Esophagus squamous epithelium (tissue), 4 donors: ENCODE data around the gene RGR.
A peak's percentile ranks its signal among the peaks of the same experiment; 100 is the strongest.

Experiments
- CTCF ChIP-seq, 6 experiments: fragments of 450-650 bp in 4 of 6; fragments of 200-600 bp in 2 of 6; sonication (generic) in 2 of 6; IDR thresholded peaks; one replicate each; pipeline ENCODE4 v1.5.1; 2016 to 2019; ENCODE audit warnings: antibody characterized with exemption in 6 of 6, mild to moderate bottlenecking in 4 of 6, moderate library complexity in 4 of 6
- POLR2A ChIP-seq, 4 donors: fragments of 450-650 bp; IDR thresholded peaks; one replicate each; pipeline ENCODE4 v1.6.1; 2017; ENCODE audit warnings: antibody characterized with exemption in 4 of 4, mild to moderate bottlenecking in 4 of 4, moderate library complexity in 3 of 4

DNA sequence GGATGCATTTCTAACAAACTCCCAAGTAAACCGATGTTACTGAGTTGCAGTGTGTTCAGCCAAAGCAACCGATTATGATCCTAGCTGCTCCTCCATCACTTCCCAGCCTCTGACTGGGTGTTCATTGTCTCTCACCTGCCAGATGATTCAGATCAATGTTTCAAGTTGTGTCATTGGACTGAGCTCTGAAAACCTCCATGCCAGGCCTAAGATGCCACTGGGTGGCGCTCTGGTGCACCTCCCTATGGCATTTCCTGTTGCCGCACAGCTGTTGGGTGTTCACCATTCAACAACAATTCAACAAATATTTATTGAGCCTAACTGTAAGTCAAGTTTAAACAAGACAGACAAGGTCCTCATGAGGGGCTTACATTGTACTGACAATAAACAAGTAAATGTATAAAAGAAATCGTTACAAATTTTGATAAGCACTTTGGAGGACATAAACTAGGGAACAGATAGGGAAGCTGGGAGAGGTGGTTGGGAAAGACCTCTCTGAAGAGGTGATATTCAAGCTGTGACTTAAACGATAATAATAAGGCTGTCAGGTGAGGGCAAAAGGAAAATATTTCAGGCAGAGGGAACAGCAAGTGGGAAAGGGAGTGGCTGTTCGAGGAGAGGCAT, 22.8 kb downstream of the RGR start:
- peak in 5 of 6 experiments; percentile 8 to 63 (median 30) for TF ChIP-seq CTCF (IDR thresholded peaks at IDR 0.05)
- TF ChIP-seq POLR2A (IDR thresholded peaks at IDR 0.05): no peak
